CD14-positive monocyte (primary cell): ENCODE data around the gene DLGAP4. TPM values are rescaled to one million over a fixed set of nuclear protein-coding genes. Genes with fewer than 3 reads are reported as not detected.

Source experiments
- DNase-seq, 3 donors: peaks; one replicate each; pipeline ENCODE4 v3.0.0-alpha.2; 2011 to 2022
- H2AFZ ChIP-seq: 2 replicates; pipeline ENCODE4 v1.6.0; 2012; ENCODE audit warnings: mild to moderate bottlenecking, low read depth, low read length, inconsistent platforms; ENCODE audit not compliant: insufficient read depth, poor library complexity, severe bottlenecking
- H3K27ac ChIP-seq, 2 donors: 1 replicate in 1 of 2; 2 replicates in 1 of 2; pipeline ENCODE4 v1.5.1; 2012 to 2013; ENCODE audit warnings: low read length in 2 of 2, control low read depth in 1 of 2, inconsistent platforms in 1 of 2, low read depth in 1 of 2, mild to moderate bottlenecking in 1 of 2
- H3K27me3 ChIP-seq, 2 donors: one replicate each; pipeline versions ENCODE4 v1.6.0 to v1.6.1; 2011 to 2013; ENCODE audit warnings: low read length in 2 of 2; ENCODE audit not compliant: control insufficient read depth in 2 of 2, insufficient read depth in 2 of 2
- H3K36me3 ChIP-seq, 2 donors: replicated peaks in 1 of 2; 1 replicate in 1 of 2; 2 replicates in 1 of 2; pipeline versions ENCODE4 v1.5.1 to v1.6.1; 2012 to 2013; ENCODE audit warnings: low read length in 2 of 2, control low read depth in 1 of 2, inconsistent platforms in 1 of 2, mild to moderate bottlenecking in 1 of 2; ENCODE audit not compliant: insufficient read depth in 2 of 2, control insufficient read depth in 1 of 2
- H3K4me1 ChIP-seq, 2 donors: 1 replicate in 1 of 2; 2 replicates in 1 of 2; pipeline versions ENCODE4 v1.5.1 to v1.6.1; 2012 to 2013; ENCODE audit warnings: low read length in 2 of 2, control low read depth in 1 of 2, inconsistent platforms in 1 of 2, mild to moderate bottlenecking in 1 of 2, moderate library complexity in 1 of 2; ENCODE audit not compliant: insufficient read depth in 2 of 2, control insufficient read depth in 1 of 2
- H3K4me2 ChIP-seq: replicated peaks from 2 replicates; pipeline ENCODE3; 2012; ENCODE audit warnings: low read length, moderate library complexity, mild to moderate bottlenecking; ENCODE audit not compliant: poor library complexity, severe bottlenecking; ENCODE audit errors: extremely low read depth
- H3K4me3 ChIP-seq, 3 experiments: fragments of 200-600 bp in 1 of 3; sonication (generic) in 1 of 3; replicated peaks in 1 of 3; 1 replicate in 2 of 3; 2 replicates in 1 of 3; pipeline ENCODE4 v1.5.1; 2011 to 2013; ENCODE audit warnings: low read length in 3 of 3, mild to moderate bottlenecking in 3 of 3, control low read depth in 2 of 3, low read depth in 2 of 3, inconsistent platforms in 1 of 3, moderate library complexity in 1 of 3
- H3K79me2 ChIP-seq: 2 replicates; pipeline ENCODE4 v1.6.0; 2012; ENCODE audit warnings: mild to moderate bottlenecking, control low read depth, inconsistent platforms, low read length, moderate library complexity; ENCODE audit not compliant: insufficient read depth
- H3K9ac ChIP-seq: 2 replicates; pipeline ENCODE4 v1.6.0; 2017; ENCODE audit warnings: low read length, mild to moderate bottlenecking; ENCODE audit not compliant: insufficient read depth, poor library complexity, severe bottlenecking
- H3K9me3 ChIP-seq, 2 donors: replicated peaks in 1 of 2; 1 replicate in 1 of 2; 2 replicates in 1 of 2; pipeline versions ENCODE4 v1.5.1 to v1.6.1; 2012 to 2013; ENCODE audit warnings: low read length in 2 of 2, control low read depth in 1 of 2; ENCODE audit not compliant: control insufficient read depth in 1 of 2, insufficient read depth in 1 of 2
- H4K20me1 ChIP-seq: 2 replicates; pipeline ENCODE4 v1.6.0; 2012; ENCODE audit warnings: mild to moderate bottlenecking, low read length, control low read depth, moderate library complexity; ENCODE audit not compliant: insufficient read depth
- H3K27ac Mint-ChIP-seq, 7 donors: one replicate each; pipeline ENCODE4 v1.8.0; 2020; ENCODE audit warnings: mild to moderate bottlenecking in 7 of 7, mixed read lengths in 7 of 7, moderate library complexity in 6 of 7, inconsistent platforms in 2 of 7
- H3K27me3 Mint-ChIP-seq, 3 donors: one replicate each; pipeline ENCODE4 v1.8.0; 2021 to 2022; ENCODE audit warnings: low read depth in 3 of 3, mild to moderate bottlenecking in 3 of 3, mixed read lengths in 3 of 3, moderate library complexity in 3 of 3, inconsistent platforms in 1 of 3
- H3K36me3 Mint-ChIP-seq, 2 donors: one replicate each; pipeline ENCODE4 v1.8.0; 2020; ENCODE audit warnings: mixed read lengths in 2 of 2, inconsistent platforms in 1 of 2, mild to moderate bottlenecking in 1 of 2
- H3K4me1 Mint-ChIP-seq: one replicate; pipeline ENCODE4 v1.8.0; 2020; ENCODE audit warnings: mild to moderate bottlenecking, mixed read lengths
- H3K4me3 Mint-ChIP-seq, 2 donors: one replicate each; pipeline ENCODE4 v1.8.0; 2020; ENCODE audit warnings: mild to moderate bottlenecking in 2 of 2, mixed read lengths in 2 of 2, moderate library complexity in 1 of 2
- H3K9me3 Mint-ChIP-seq, 7 donors: one replicate each; pipeline ENCODE4 v1.8.0; 2020 to 2022; ENCODE audit warnings: mixed read lengths in 7 of 7, mild to moderate bottlenecking in 6 of 7, moderate library complexity in 6 of 7, inconsistent platforms in 2 of 7
- CTCF ChIP-seq: fragments of 200-600 bp; IDR thresholded peaks from one replicate; pipeline ENCODE4 v1.8.0; 2022; ENCODE audit warnings: antibody characterized with exemption, mild to moderate bottlenecking
- intact Hi-C, 2 donors: fragments of 100-400 bp; cut with micrococcal nuclease; formaldehyde crosslinking; loops; one replicate each; pipeline versions ENCODE4 v1.15.0 to v1.15.1; 2023
- polyA plus RNA-seq, 3 donors: library from polyadenylated mRNA; depleted of rRNA in 1 of 3; unstranded in 2 of 3; stranded (reverse) in 1 of 3; fragments of 300-500 nt in 2 of 3; fragments of >200 nt in 1 of 3; fragmentation: Illumina TruSeq in 2 of 3; gene quantifications; 1 replicate in 2 of 3; 2 replicates in 1 of 3; pipeline ENCODE4 v1.2.3, GENCODE V29; 2012 to 2021

DLGAP4 gene
- polyA plus RNA-seq, 3 donors = 9.9 to 52.7 (median 17.6) TPM

GRCh38 chr20:36447101-36447500, 141.0 kb downstream of the DLGAP4 start:
- intact Hi-C loops = no loop called here
- H3K4me3 Mint-ChIP-seq = no peak overlapping the region
- H3K27ac Mint-ChIP-seq = peak overlapping the region in 1 of 7 donors; percentile 51
- Histone ChIP-seq H3K4me2 (no peak overlapping the region), H3K9ac (no peak overlapping the region), H3K4me3 (no peak overlapping the region), H3K4me1 (peaks cover 0 to 6% of the 10 kb centered on the region in 2 donors), H3K27me3 (no peaks in the 10 kb centered on the region), H2AFZ (no peak overlapping the region), H3K27ac (no peak overlapping the region), H3K79me2 (no peaks in the 10 kb centered on the region), H4K20me1 (no peaks in the 10 kb centered on the region), H3K36me3 (no peaks in the 10 kb centered on the region), H3K9me3 (no peaks in the 10 kb centered on the region)
- no peaks in the 10 kb centered on the region for H3K36me3 Mint-ChIP-seq
- H3K9me3 Mint-ChIP-seq = peaks cover 0 to 5% (median 0%) of the 10 kb centered on the region in 7 donors
- H3K4me1 Mint-ChIP-seq = peaks cover 2% of the 10 kb centered on the region
- no peak for TF ChIP-seq CTCF
- no peak for DNase-seq
- peaks cover 8 to 23% (median 15%) of the 10 kb centered on the region in 3 donors for H3K27me3 Mint-ChIP-seq

- Histone ChIP-seq H3K4me3 (no peak overlapping the region), H3K79me2 (no peaks in the 10 kb centered on the region), H4K20me1 (no peaks in the 10 kb centered on the region), H3K27me3 (no peaks in the 10 kb centered on the region), H2AFZ (no peak overlapping the region), H3K36me3 (no peaks in the 10 kb centered on the region), H3K9ac (no peak overlapping the region), H3K9me3 (no peaks in the 10 kb centered on the region), H3K4me2 (no peak overlapping the region), H3K4me1 (no peaks in the 10 kb centered on the region), H3K27ac (no peak overlapping the region)
- intact Hi-C loops = no loop called here
- Mint-ChIP-seq H3K9me3 (peaks cover 0 to 7% (median 0%) of the 10 kb centered on the region in 7 donors), H3K27ac (no peak overlapping the region), H3K4me3 (no peak overlapping the region), H3K4me1 (no peaks in the 10 kb centered on the region), H3K27me3 (peaks cover 8 to 19% (median 18%) of the 10 kb centered on the region in 3 donors), H3K36me3 (no peaks in the 10 kb centered on the region)
- no peak for TF ChIP-seq CTCF
- no peak for DNase-seq
These were observed 143.5 kb downstream of the DLGAP4 start for GRCh38 chr20:36449663-36450062.
